Right atrium auricular region (tissue), 2 donors: ENCODE measurements around the gene CCDC154. TPM values are rescaled to one million over a fixed set of nuclear protein-coding genes. Genes with fewer than 3 reads are reported as not detected.

Experiments
- DNase-seq: peaks from one replicate; pipeline ENCODE4 v3.0.0-alpha.2; 2019; ENCODE audit warnings: low spot score
- H3K27ac ChIP-seq, 2 donors: fragments of 200-600 bp; sonication (generic); 1 replicate in 1 of 2; 2 replicates in 1 of 2; pipeline ENCODE4 v1.5.1; 2016 to 2019
- H3K27me3 ChIP-seq, 2 donors: fragments of 200-600 bp; sonication (generic); one replicate each; pipeline versions ENCODE4 v1.5.1 to v1.6.0; 2017 to 2019
- H3K36me3 ChIP-seq: fragments of 200-600 bp; sonication (generic); one replicate; pipeline ENCODE4 v1.5.1; 2016
- H3K4me1 ChIP-seq, 2 donors: fragments of 200-600 bp; sonication (generic); one replicate each; pipeline versions ENCODE4 v1.5.1 to v1.6.0; 2017 to 2019
- H3K4me3 ChIP-seq, 2 donors: fragments of 200-600 bp; sonication (generic); 1 replicate in 1 of 2; 2 replicates in 1 of 2; pipeline ENCODE4 v1.5.1; 2017 to 2019; ENCODE audit warnings: mild to moderate bottlenecking in 1 of 2, moderate library complexity in 1 of 2
- H3K9me3 ChIP-seq, 2 donors: fragments of 200-600 bp; sonication (generic); one replicate each; pipeline ENCODE4 v1.5.1; 2019
- total RNA-seq, 2 donors: library from RNA; depleted of rRNA; stranded (reverse); fragments of >200 nt; gene quantifications; one replicate each; pipeline ENCODE4 v1.1.0, GENCODE V29; 2016
- TF ChIP-seq, protein P1 (sequence below), 2 donors: fragments of 200-600 bp; sonication (generic); IDR thresholded peaks; one replicate each; pipeline ENCODE4 v1.5.1; 2019; ENCODE audit warnings: antibody characterized with exemption in 2 of 2

CCDC154 gene
- total RNA-seq, 2 donors from 2014 or later = not detected

DNA sequence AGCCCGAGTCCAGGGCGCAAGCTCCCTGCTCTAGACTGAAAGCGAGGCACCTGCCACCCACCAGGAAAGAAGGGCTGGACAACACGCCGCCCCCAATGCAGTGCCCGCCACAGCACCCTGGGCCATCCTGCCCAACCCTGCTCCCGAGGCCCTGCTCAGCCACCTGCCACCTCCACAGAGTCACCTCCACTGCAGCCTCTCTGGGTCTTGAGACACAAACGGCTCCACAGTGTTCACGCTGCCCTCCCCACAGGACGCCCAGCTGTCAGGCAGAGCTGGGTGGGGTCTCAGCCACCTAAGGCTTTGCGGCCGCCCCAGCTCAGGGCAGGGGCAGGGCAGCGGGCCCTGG, 21.2 kb upstream of the CCDC154 start:
- Histone ChIP-seq H3K27ac (no peak overlapping the region), H3K9me3 (no peaks in the 10 kb centered on the region), H3K36me3 (peaks cover 12% of the 10 kb centered on the region), H3K4me1 (peaks cover 0 to 4% of the 10 kb centered on the region in 2 donors), H3K27me3 (no peaks in the 10 kb centered on the region), H3K4me3 (no peak overlapping the region)
- TF ChIP-seq, protein P1, sequence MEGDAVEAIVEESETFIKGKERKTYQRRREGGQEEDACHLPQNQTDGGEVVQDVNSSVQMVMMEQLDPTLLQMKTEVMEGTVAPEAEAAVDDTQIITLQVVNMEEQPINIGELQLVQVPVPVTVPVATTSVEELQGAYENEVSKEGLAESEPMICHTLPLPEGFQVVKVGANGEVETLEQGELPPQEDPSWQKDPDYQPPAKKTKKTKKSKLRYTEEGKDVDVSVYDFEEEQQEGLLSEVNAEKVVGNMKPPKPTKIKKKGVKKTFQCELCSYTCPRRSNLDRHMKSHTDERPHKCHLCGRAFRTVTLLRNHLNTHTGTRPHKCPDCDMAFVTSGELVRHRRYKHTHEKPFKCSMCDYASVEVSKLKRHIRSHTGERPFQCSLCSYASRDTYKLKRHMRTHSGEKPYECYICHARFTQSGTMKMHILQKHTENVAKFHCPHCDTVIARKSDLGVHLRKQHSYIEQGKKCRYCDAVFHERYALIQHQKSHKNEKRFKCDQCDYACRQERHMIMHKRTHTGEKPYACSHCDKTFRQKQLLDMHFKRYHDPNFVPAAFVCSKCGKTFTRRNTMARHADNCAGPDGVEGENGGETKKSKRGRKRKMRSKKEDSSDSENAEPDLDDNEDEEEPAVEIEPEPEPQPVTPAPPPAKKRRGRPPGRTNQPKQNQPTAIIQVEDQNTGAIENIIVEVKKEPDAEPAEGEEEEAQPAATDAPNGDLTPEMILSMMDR (IDR thresholded peaks at IDR 0.05) = no peak
- DNase-seq = no peak

GRCh38 chr16:1464894-1465566, 20.7 kb upstream of the CCDC154 start:
- TF ChIP-seq, protein P1 (IDR thresholded peaks at IDR 0.05) = no peak
- Histone ChIP-seq H3K27ac (no peak overlapping the region), H3K36me3 (peaks cover 17% of the 10 kb centered on the region), H3K4me3 (no peak overlapping the region), H3K4me1 (no peaks in the 10 kb centered on the region), H3K27me3 (no peaks in the 10 kb centered on the region), H3K9me3 (no peaks in the 10 kb centered on the region)
- no peak for DNase-seq

GRCh38 chr16:1464196-1464893, 20.0 kb upstream of the CCDC154 start:
- H3K4me3 ChIP-seq = no peak overlapping the region
- H3K27ac ChIP-seq = no peak overlapping the region
- TF ChIP-seq, protein P1 (IDR thresholded peaks at IDR 0.05) = no peak
- H3K27me3 ChIP-seq = no peaks in the 10 kb centered on the region
- no peak for DNase-seq
- no peaks in the 10 kb centered on the region for H3K4me1 ChIP-seq
- H3K9me3 ChIP-seq = no peaks in the 10 kb centered on the region
- H3K36me3 ChIP-seq = peaks cover 19% of the 10 kb centered on the region

- no peaks in the 10 kb centered on the region for H3K27me3 ChIP-seq
- H3K4me1 ChIP-seq = no peaks in the 10 kb centered on the region
- TF ChIP-seq, protein P1 (IDR thresholded peaks at IDR 0.05) = no peak
These were observed 16.8 kb upstream of the CCDC154 start for GRCh38 chr16:1461146-1461545.

DNA sequence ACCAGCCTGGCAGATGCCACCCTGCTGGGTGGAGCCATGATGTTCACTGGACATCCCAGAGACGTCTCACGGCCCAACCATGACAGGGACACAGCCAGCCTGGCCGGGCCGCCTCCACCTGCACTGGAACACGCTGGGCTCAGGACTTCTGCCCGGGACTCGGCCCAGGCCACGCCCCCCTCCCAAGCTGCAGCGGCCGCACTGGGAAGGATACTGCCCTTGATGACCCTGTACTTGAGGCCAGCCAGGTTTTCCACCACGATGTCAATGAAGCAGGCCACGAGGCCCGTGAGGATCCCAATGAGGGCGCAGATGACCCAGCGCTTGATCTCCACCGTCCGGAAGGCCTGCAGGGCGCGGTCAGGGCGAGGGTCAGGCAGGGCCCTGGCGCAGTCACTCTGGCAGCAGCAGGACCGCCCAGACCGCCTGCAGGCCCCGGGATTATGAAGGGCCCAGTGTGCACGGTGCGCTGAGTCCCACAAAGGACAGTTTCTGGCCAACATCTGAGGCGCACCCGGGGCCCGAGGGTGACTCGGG, 16.3 kb upstream of the CCDC154 start:
- Histone ChIP-seq H3K27ac (no peak overlapping the region), H3K4me1 (no peaks in the 10 kb centered on the region), H3K36me3 (peaks cover 51% of the 10 kb centered on the region), H3K27me3 (no peaks in the 10 kb centered on the region), H3K9me3 (no peaks in the 10 kb centered on the region), H3K4me3 (no peak overlapping the region)
- no peak for DNase-seq
- TF ChIP-seq, protein P1 (IDR thresholded peaks at IDR 0.05) = no peak

More at GRCh38 chr16:1461146-1461545, 16.8 kb upstream of the CCDC154 start:
- no peaks in the 10 kb centered on the region for H3K9me3 ChIP-seq
- no peak for DNase-seq
- H3K36me3 ChIP-seq = peaks cover 46% of the 10 kb centered on the region
- no peak overlapping the region for H3K27ac ChIP-seq
- H3K4me3 ChIP-seq = no peak overlapping the region
